Airway epithelial cell (primary cell): ENCODE measurements around the gene ZCCHC8. TPM values are rescaled to one million over a fixed set of nuclear protein-coding genes. Genes with fewer than 3 reads are reported as not detected.

Experiments used
- total RNA-seq: library from RNA; depleted of rRNA; stranded (reverse); fragments of >200 nt; gene quantifications from 2 replicates; pipeline ENCODE4 v1.2.3, GENCODE V29; 2015

ZCCHC8 gene
- total RNA-seq = 10.7 and 12.3 TPM in 2 replicates

DNA sequence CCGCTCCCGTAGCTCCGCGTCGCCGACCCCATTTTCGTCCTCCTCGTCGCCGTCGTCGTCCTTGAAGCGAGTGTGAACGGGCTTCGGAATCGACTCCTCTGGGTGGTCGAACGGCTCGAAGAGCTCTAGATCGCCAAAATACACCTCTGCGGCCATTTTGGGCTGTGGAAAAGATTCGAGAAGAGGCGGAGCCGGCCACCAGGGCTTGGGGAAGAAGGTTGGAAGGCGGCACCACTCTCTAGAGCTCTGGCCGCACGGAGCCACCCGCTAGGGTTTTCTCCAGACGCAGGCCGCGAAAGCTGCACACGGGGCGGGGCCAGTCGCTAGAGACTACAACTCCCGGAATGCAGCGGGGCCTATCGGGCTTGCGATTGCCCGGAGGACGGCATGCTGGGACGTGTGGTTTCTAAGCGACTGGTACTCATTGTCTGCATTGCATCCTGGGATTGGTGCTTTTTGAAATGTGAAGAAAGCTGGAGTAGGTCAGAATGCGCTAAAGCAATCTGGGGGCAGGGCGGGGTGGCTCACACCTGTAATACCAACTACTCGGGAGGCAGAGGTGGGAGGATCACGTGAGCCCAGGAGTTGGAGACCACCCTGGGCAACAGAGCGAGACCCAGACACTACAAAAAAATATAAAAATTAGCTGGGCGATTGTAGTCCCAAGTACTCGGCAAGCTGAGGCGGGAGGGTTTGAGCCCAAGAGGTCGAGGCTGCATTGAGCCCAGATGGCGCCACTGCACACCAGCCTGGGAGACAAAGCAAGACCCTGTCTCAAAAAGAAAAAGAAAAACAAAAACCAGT lies at the start of gene ZCCHC8:
TSS of gene ZCCHC8 (minus strand) at position 248 of the 804 bp plus-strand sequence. CDS start at position 156, 92 bp downstream.

DNA sequence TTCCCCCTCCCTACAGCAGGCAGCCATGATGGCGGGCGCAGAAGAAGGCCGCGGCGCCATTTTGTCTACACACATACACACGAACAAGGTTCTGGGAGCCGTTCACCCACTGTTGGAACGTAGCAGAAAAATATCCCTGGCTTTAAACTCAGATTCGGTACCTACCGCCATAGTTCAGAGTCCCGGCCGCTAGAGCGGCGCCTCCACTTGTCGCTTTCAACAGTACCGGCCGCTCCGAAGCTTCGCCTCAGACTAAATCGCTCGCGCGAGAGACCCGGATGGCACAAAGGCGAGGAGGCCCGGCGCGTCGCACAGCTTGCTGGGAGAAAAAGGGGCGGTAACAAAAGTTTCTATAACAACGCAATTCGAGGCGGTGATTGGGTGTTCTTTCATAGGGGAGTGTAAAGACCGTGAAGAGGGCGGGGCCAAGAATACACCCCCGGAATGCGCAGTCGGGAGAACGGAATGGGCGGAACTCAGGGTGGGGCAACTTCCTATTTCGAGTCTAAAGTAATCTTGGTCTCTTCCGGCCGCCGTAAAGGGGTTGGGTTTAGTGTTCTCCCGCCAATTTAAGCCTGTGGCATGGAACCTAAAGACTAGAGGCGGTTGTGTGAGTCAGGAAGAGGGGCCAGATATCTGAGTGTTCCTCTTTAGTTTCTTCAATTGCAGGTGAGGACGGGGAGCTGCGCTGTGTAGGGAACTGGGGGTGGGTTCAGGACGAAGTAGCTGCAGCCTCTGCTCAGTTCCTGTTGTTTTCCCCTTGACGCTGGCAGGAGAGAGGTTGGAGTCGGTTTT lies 26.1 kb upstream of the ZCCHC8 start, which contains the start of the genes KNTC1 and RSRC2:
TSS of gene KNTC1 (plus strand) at position 567 of the 795 bp plus-strand sequence. CDS start 2,815 bp downstream, outside the sequence.
TSS of gene RSRC2 (minus strand) at position 254 of the 795 bp plus-strand sequence. CDS start at position 171, 83 bp downstream.

DNA sequence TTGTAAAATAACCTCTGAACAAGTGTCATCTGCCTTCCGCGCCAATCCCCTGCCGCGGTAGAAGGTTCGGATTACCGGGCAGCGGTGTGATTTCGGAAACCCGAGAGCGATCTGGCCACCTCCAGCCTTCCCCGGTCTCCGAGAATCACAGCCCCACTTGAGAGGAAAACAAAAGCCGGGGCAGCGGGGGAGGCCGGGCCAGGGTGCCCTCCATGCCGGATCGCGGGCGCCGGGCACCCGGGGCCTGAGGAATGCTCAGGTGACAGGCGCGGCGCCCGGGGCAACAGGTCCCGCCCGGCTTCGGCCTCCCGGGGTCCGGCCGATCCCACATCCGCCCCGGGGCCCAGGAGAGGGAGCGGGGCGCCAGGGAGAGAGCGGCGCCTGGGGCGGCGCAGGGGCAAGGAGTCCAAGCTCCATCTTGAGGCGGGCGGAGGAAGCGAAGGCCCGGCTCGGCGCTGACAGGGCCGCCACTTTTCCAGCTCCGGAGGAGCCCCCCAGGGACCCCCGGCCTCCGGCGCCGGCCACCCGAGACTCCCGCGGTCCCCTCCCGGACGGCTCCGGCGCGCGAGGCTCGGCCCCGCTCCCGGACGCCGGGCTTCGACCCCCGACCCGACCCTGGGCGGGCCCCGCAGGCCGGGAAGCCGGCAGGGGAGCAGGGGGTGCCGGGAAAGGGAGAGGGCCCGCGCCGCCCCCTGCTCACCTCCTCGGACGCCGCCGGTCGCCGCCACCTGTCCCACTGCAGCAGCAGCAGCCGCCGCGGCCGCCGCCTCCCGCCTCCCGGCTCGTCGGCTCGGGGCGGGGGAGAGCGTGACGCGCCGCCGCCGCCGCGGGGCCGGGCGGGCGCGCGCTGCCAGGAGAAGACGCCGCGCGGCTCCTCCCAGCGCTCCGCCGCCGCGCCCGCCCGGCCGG lies 78.7 kb downstream of the ZCCHC8 start, which contains the start of gene CLIP1:
TSS of gene CLIP1 (minus strand) at position 849 of the 909 bp plus-strand sequence. CDS start 42,217 bp downstream, outside the sequence.

Other genes starting within 250 kb of the ZCCHC8 start
- gene VPS33A, start 234.4 kb downstream of the ZCCHC8 start, total RNA-seq = 11.0 and 16.0 TPM in 2 replicates
- gene CLIP1, start 78.3 kb downstream of the ZCCHC8 start, total RNA-seq = 35.8 and 45.5 TPM in 2 replicates
- 28.8 and 36.7 TPM in 2 replicates for gene RSRC2, start 26.0 kb upstream of the ZCCHC8 start, total RNA-seq
- 17.1 and 23.4 TPM in 2 replicates for gene KNTC1, start 26.3 kb upstream of the ZCCHC8 start, total RNA-seq
- gene HCAR2, start 202.4 kb upstream of the ZCCHC8 start, total RNA-seq = 3.9 and 5.1 TPM in 2 replicates
- 0.70 and 2.0 TPM in 2 replicates for gene HCAR3, start 215.9 kb upstream of the ZCCHC8 start, total RNA-seq
- gene HCAR1, start 229.9 kb upstream of the ZCCHC8 start, total RNA-seq = 0.05 and 0.21 TPM in 2 replicates